HG03432 (cell line): Measurements from ENCODE around the gene TLK1.

ENCODE experiments used
- ATAC-seq: cut with Tn5 transposase; IDR thresholded peaks from one replicate; pipeline ENCODE4 v1.9.1; 2021; ENCODE audit warnings: mild to moderate bottlenecking, moderate library complexity; ENCODE audit not compliant: unreplicated experiment

Gene TLK1

GRCh38 chr2:171009386-171009785 is 151.3 kb downstream of the TLK1 start:
- no peak for ATAC-seq

DNA sequence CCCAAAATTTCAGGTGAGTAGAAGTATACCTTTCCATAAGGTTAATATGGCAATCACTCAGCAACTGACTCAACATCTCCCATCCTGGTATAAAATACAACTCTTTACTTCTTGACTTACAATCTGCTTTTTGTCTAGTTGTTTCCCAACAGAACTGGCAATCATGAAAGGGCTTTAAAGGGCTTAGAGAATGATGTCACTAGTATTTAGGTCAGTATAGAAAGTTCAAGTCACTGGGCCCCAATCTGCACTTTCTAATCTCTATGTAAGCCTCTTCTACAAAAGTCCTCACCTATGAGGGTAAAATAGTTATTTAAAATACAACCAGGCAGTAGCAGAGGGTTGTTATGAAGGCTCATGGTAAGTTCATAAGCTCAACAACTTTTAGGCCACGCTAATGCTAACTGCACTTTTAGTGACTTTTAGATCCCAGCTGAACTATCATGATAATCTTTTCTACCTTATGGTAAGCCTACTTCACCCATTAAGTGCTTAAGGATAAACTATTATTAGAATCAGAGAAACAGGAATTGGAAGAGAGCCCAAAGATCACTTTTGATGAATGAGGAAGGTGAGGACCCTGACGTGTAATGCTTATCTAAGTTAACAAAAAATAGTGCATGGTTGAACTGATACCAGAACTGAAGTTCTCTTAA is 152.0 kb downstream of the TLK1 start:
- ATAC-seq = no peak

DNA sequence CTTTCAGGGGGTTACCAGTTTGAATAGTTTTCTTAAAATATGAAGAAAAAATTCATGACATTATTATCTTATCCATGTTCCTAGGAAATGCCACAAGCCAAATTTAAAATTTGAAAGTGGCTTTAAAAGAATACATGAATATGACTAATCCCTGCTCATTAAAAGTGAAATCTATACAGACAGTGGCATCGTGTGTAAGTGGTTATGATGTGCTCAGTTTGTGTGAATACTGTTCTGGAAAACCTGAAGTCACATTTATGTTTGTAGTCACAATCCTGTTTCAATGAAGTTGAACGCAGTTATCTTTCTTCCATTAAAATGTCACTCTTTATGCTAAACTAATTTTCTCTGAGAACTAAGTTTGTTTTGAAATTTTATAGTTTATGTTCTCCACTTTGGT is 155.9 kb downstream of the TLK1 start:
- no peak for ATAC-seq

GRCh38 chr2:171004363-171004762 is 156.3 kb downstream of the TLK1 start:
- no peak for ATAC-seq

DNA sequence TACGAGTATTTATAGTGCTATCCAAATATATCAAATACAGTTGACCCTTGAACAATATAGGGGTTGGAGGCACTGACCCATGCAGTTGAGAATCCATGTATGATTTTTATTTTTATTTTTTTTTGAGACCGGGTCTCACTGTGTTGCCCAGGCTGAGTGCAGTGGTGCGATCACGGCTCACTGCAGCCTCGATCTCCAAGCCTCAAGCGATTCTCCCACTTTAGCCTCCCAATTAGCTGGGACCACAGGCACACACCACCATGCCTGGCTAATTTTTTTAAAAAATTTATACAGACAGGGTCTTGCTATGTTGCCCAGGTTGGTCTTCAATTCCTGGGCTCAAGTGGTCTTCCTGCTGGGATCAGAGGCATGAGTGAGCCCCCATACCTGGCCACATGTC is 161.0 kb downstream of the TLK1 start:
- ATAC-seq = no peak

DNA sequence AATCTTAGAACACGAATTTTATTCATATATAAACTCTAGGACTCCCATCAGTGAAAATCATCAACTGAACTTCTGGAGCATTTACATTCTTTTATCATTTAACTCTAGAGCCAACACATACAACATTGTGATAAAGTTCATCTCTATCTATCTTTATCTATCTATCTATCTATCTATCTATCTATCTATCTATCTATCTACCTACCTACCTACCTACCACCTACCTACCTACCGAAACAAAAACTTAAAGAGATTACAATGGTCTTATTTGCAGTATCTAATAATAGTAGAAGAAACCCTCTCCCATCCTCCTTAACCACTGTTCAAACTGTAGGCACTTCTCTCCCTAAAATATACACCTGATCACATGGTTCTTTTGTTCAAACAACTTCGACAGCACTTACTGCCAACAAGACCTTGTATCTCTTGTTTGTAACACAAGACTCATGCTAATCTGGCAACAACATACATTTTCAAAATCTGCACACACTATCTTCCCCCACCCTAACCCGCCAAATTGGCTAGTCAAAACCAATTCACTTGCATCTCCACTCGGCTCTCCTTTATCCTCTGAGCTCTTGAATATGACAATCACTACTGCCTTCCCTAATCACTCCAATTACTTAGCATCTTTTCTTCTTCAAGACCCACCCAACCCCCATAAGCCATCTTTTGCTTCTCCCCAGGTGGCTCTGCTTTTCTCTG is 162.6 kb downstream of the TLK1 start:
- no peak for ATAC-seq

- ATAC-seq = no peak
These were observed 164.4 kb downstream of the TLK1 start for GRCh38 chr2:170996316-170996715.

DNA sequence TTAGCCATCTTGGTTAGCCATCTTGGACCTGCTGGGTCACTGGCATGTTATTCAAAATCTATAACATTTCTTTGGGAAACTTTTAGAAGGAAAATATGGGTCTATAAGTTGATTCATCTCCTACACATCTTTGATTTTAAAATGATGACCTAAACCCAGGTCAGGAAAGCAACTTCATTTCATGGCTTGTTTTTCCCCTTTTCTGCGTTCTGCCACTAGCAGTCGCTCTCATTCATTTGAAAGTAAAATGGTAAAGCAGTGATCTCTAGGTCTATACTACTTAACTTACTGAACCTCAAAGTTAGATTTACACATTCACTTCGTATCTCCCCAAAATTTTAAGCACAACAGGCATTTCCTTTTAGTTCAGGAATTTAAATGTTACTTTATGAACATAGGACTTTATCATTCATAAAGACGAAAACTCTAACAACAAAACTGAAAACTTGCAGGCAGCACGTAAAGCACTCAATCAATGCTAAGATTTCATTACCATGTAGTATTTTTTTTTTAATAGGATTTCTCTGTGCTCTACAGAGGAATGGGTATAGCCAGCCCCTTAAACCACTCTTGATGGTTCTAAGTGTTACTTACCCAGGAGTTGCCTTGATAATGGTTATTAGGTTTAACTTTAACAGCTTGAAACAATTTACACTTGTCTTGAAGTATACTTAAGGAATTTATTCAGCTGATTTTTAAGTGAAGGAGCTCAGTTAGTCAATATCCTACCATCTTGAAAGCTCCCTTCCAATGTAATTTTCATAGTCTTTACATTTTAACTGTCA is 169.1 kb downstream of the TLK1 start:
- no peak for ATAC-seq

DNA sequence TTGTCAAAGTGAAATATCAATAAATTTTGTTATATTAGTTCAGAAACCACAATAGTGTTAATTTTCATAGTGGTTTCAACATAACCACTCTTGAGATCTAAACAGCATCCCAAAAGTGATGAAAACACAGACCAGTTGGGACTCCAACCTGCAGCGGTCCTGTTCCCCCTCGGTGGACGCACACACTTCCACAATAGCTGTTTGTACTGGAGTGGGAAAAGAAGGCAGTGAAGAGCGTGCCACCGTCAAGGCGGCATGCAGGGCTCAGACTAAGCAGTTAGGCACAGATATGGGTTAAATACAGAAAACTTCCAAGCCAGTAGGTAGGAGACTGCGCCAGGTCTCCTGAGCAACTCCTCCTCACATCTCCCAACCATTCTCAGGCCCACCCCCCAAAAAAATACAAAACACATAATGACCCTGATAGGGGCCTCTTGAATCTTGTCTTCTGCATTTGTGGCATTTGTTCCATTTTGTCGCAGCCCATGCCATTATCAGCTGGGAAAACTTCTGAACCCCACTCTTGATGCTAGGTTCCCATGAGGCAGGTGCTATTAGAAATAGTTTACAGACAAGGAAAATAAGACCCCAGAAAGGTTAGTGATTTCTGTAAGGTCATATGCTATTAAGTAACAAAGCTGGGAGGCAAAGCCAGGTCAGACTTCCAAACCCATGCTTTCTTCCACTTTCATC is 174.0 kb downstream of the TLK1 start:
- ATAC-seq = no peak

- no peak for ATAC-seq
These were observed 175.3 kb downstream of the TLK1 start for GRCh38 chr2:170985407-170985806.

GRCh38 chr2:170984079-170984478 is 176.6 kb downstream of the TLK1 start:
- ATAC-seq = no peak

DNA sequence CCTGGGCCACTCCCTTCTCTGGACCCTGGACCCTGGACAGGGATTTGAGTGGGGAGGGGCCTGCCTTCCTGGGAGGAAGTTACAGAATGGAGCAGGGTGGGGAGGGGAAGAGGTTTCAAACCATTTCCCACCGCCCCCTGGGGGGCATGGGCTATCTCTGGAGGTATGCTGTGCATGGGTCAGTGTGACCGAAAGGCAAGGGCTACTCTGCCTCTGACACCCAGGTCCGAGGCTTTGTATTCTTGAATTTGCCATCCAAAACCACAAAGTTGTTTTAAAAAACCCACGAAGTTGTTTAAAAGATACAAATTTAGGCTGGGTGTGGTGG is 184.8 kb downstream of the TLK1 start:
- ATAC-seq = no peak

DNA sequence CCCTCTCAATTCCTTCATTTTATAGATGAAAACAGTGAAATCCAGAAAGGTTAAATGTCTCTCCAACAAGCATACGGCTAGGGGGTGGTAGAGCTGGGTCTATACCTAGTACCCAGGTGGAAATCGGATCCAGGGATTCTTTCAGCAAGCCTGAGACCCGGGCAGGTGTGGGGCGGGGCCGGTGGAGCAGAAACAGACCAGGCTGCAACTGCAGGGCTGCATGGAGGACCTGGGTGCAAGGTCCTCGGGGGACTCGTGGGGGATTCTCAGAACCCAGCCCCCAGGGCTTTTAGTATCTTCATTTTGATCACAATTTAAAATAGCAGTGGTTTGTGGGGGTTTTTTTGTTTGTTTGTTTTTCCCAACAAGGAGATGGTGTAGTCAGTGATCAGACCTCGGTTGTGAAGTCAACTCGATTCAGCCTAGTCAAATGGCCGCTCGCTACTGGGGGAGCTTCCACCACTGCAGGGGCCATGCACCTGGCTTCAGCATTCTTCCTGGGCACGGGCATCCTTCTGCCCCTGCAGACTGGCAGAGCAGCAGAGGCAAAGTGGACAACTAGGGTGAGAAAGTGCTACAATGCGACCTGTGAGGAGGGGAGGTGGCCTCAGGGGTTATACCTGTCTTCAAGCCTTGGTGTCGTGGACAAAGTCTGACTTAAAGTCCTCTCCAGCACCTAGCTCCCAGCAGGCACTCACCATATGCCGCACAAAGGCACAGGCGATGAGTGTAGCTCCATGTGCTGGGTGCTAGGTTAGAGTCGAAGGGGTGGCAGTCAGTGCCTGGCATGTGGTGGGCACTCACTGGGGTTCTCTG is 185.4 kb downstream of the TLK1 start:
- ATAC-seq = no peak

GRCh38 chr2:170974304-170974993 is 186.2 kb downstream of the TLK1 start:
- no peak for ATAC-seq

GRCh38 chr2:170973492-170974303 is 187.0 kb downstream of the TLK1 start:
- ATAC-seq = peak; percentile 98

DNA sequence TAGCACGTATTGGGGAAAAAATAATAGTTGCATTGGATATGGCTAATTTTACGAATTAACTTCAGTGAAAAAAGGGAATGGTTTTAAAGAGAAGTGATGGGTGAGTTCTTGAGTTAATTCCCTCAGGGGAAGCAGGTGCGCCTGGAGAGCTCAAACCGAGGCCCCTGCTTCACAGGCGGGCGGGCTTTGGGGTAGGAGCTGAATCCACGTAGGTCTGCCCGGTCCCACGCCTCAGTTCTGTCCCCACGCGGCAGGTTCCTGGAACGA is 187.5 kb downstream of the TLK1 start:
- no peak for ATAC-seq

- ATAC-seq = no peak
These were observed 188.1 kb downstream of the TLK1 start for GRCh38 chr2:170972296-170973224.

DNA sequence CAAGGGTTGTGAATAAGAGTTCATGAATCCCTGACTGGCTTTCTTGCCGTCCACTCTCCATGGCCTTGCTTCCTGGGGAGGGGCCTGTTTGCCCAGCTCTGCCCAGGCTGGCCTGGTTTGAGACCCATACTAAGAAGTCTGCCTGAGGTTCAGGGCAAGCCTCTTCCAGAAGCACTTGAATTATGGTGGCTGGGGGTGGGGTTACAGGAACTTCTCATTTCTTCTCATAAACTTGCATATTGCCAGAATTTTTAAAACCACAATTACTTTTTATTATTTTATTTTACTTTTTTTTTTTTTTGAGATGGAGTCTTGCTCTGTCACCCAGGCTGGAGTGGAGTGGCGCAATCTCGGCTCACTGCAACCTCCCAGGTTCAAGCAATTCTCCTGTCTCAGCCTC is 189.6 kb downstream of the TLK1 start:
- ATAC-seq = no peak
